Stimulated activated CD4-positive, alpha-beta T cell treated with anti-CD3 and anti-CD28 coated beads, Interleukin-1b, Interleukin-23, amount 100 ng/mL, for 48 hours (primary cell): ENCODE measurements around the gene LGI4.
"Not testable (repeated sequence)": the region's sequence is repeated elsewhere in the genome, so short reads cannot be mapped to it uniquely, and the experiment has no call there.

ENCODE experiments used
- DNase-seq: peaks from one replicate; pipeline ENCODE4 v3.0.0-alpha.2; 2020

Gene LGI4

GRCh38 chr19:35105411-35106290 lies 29.2 kb downstream of the LGI4 start:
- no peak for DNase-seq

GRCh38 chr19:35105047-35105410 lies 29.8 kb downstream of the LGI4 start:
- DNase-seq: no peak

- no peak for DNase-seq
Measured at GRCh38 chr19:35104361-35104760, 30.5 kb downstream of the LGI4 start.

GRCh38 chr19:35103614-35104013 lies 31.2 kb downstream of the LGI4 start:
- not testable (repeated sequence) for DNase-seq

- DNase-seq: not testable (repeated sequence)
Measured at GRCh38 chr19:35101949-35102348, 32.9 kb downstream of the LGI4 start.

GRCh38 chr19:35100588-35101533 lies 34.0 kb downstream of the LGI4 start:
- no peak for DNase-seq

GRCh38 chr19:35099897-35100275 lies 35.0 kb downstream of the LGI4 start:
- DNase-seq: no peak

- no peak for DNase-seq
Measured at GRCh38 chr19:35099155-35099896, 35.5 kb downstream of the LGI4 start.

GRCh38 chr19:35098413-35099049 lies 36.3 kb downstream of the LGI4 start:
- DNase-seq: no peak

GRCh38 chr19:35095667-35096368 lies 39.0 kb downstream of the LGI4 start:
- no peak for DNase-seq

GRCh38 chr19:35094656-35095055 lies 40.2 kb downstream of the LGI4 start:
- DNase-seq: no peak

- no peak for DNase-seq
Measured at GRCh38 chr19:35093941-35094647, 40.8 kb downstream of the LGI4 start.

- DNase-seq: no peak
Measured at GRCh38 chr19:35093430-35093829, 41.4 kb downstream of the LGI4 start.

- peak; percentile 22 for DNase-seq
Measured at GRCh38 chr19:35090506-35091214, 44.2 kb downstream of the LGI4 start.

GRCh38 chr19:35090160-35090505 lies 44.7 kb downstream of the LGI4 start:
- no peak for DNase-seq

GRCh38 chr19:35089554-35089953 lies 45.3 kb downstream of the LGI4 start:
- no peak for DNase-seq

- DNase-seq: no peak
Measured at GRCh38 chr19:35088131-35088913, 46.5 kb downstream of the LGI4 start.

- no peak for DNase-seq
Measured at GRCh38 chr19:35087393-35087792, 47.5 kb downstream of the LGI4 start.

GRCh38 chr19:35086455-35086854 lies 48.4 kb downstream of the LGI4 start:
- no peak for DNase-seq

- DNase-seq: no peak
Measured at GRCh38 chr19:35085947-35086346, 48.9 kb downstream of the LGI4 start.
